GM19240 (cell line): ENCODE data around the gene SH3GL1.

ENCODE experiments used
- DNase-seq: peaks from one replicate; pipeline ENCODE4 v3.0.0; 2011; ENCODE audit warnings: low spot score; ENCODE audit not compliant: insufficient read length

The SH3GL1 gene

GRCh38 chr19:4400135-4400936, at the start of gene SH3GL1:
SH3GL1 (minus strand) TSS chr19:4400547; CDS start chr19:4400368, 179 bp downstream.
- peak; percentile 79 for DNase-seq

- DNase-seq, result no peak
These were observed 49.3 kb upstream of the SH3GL1 start for GRCh38 chr19:4449639-4450028.

- DNase-seq, result no peak
These were observed 48.8 kb upstream of the SH3GL1 start for GRCh38 chr19:4449022-4449638.

GRCh38 chr19:4448147-4448985, 48.0 kb upstream of the SH3GL1 start:
- no peak for DNase-seq

- DNase-seq, result no peak
These were observed 47.2 kb upstream of the SH3GL1 start for GRCh38 chr19:4447327-4448146.

- DNase-seq, result no peak
These were observed 46.4 kb upstream of the SH3GL1 start for GRCh38 chr19:4446704-4447200.

GRCh38 chr19:4445963-4446703, 45.8 kb upstream of the SH3GL1 start:
- DNase-seq, result no peak

GRCh38 chr19:4444765-4445741, 44.7 kb upstream of the SH3GL1 start:
- no peak for DNase-seq

GRCh38 chr19:4443966-4444764, 43.8 kb upstream of the SH3GL1 start:
- no peak for DNase-seq

GRCh38 chr19:4443188-4443587, 42.8 kb upstream of the SH3GL1 start:
- no peak for DNase-seq

- no peak for DNase-seq
These were observed 42.4 kb upstream of the SH3GL1 start for GRCh38 chr19:4442819-4443146.

GRCh38 chr19:4441994-4442818, 41.9 kb upstream of the SH3GL1 start:
- no peak for DNase-seq

- no peak for DNase-seq
These were observed 38.9 kb upstream of the SH3GL1 start for GRCh38 chr19:4439243-4439642.

- DNase-seq, result no peak
These were observed 36.8 kb upstream of the SH3GL1 start for GRCh38 chr19:4437103-4437502.

- DNase-seq, result no peak
These were observed 35.9 kb upstream of the SH3GL1 start for GRCh38 chr19:4436231-4436630.

GRCh38 chr19:4434391-4434790, 34.0 kb upstream of the SH3GL1 start:
- DNase-seq, result no peak

GRCh38 chr19:4432918-4433506, 32.7 kb upstream of the SH3GL1 start:
- no peak for DNase-seq
